HepG2 (cell line): ENCODE data around the gene TASP1. TPM values are rescaled to one million over a fixed set of nuclear protein-coding genes. Genes with fewer than 3 reads are reported as not detected.
A peak's percentile ranks its signal among the peaks of the same experiment; 100 is the strongest.

Experiments
- AHR ChIP-seq: IDR thresholded peaks from 2 replicates; pipeline ENCODE4 v1.6.1; 2018; ENCODE audit warnings: missing genetic modification reagents, missing compliant biosample characterization
- CHD4 ChIP-seq: fragments of 200-600 bp; sonication (generic); IDR thresholded peaks from 2 replicates; pipeline ENCODE4 v1.7.0; 2017; ENCODE audit warnings: mild to moderate bottlenecking, low read length, borderline replicate concordance
- DRAP1 ChIP-seq: IDR thresholded peaks from 2 replicates; pipeline ENCODE4 v1.6.1; 2016; ENCODE audit warnings: missing genetic modification reagents, missing compliant biosample characterization
- ESRRA ChIP-seq: sonication (generic); formaldehyde crosslinking; IDR thresholded peaks from 2 replicates; pipeline ENCODE4 v1.5.1; 2020; ENCODE audit warnings: mild to moderate bottlenecking, low read depth, missing genetic modification reagents
- FOXA1 ChIP-seq, 2 experiments: fragments of 450-650 bp in 1 of 2; sonication (generic) in 1 of 2; formaldehyde crosslinking in 1 of 2; IDR thresholded peaks; 2 replicates each; pipeline versions ENCODE4 v1.4.0 to v1.6.1; 2016 to 2020; ENCODE audit warnings: missing genetic modification reagents in 1 of 2
- FOXA3 ChIP-seq: IDR thresholded peaks from 2 replicates; pipeline ENCODE4 v1.6.1; 2016; ENCODE audit warnings: missing genetic modification reagents, missing compliant biosample characterization
- MAX ChIP-seq: IDR thresholded peaks from 2 replicates; pipeline ENCODE4 v1.6.1; 2012; ENCODE audit warnings: inconsistent platforms
- MED1 ChIP-seq: sonication (generic); formaldehyde crosslinking; IDR thresholded peaks from 2 replicates; pipeline ENCODE4 v1.4.0; 2020; ENCODE audit warnings: missing genetic modification reagents
- MIER3 ChIP-seq: IDR thresholded peaks from 2 replicates; pipeline ENCODE4 v1.6.1; 2016; ENCODE audit warnings: missing compliant biosample characterization, borderline replicate concordance
- NCOA2 ChIP-seq: sonication (generic); formaldehyde crosslinking; IDR thresholded peaks from 2 replicates; pipeline ENCODE4 v1.8.0; 2022; ENCODE audit warnings: inconsistent platforms
- RORA ChIP-seq: sonication (generic); formaldehyde crosslinking; IDR thresholded peaks from 2 replicates; pipeline ENCODE4 v1.5.0; 2020; ENCODE audit warnings: mild to moderate bottlenecking, missing genetic modification reagents, moderate library complexity
- SIX4 ChIP-seq: sonication (generic); formaldehyde crosslinking; IDR thresholded peaks from 2 replicates; pipeline ENCODE4 v1.4.0; 2020; ENCODE audit warnings: missing genetic modification reagents
- SP2 ChIP-seq: sonication (generic); formaldehyde crosslinking; IDR thresholded peaks from 2 replicates; pipeline ENCODE4 v1.5.1; 2020; ENCODE audit warnings: mild to moderate bottlenecking, missing genetic modification reagents
- WIZ ChIP-seq: sonication (generic); formaldehyde crosslinking; IDR thresholded peaks from 2 replicates; pipeline ENCODE4 v1.5.1; 2020; ENCODE audit warnings: mild to moderate bottlenecking, missing genetic modification reagents
- ZBTB1 ChIP-seq: sonication (generic); formaldehyde crosslinking; IDR thresholded peaks from 2 replicates; pipeline ENCODE4 v1.4.0; 2020; ENCODE audit warnings: missing genetic modification reagents, borderline replicate concordance
- ZBTB7B ChIP-seq: sonication (generic); formaldehyde crosslinking; IDR thresholded peaks from 2 replicates; pipeline ENCODE4 v1.4.0; 2020; ENCODE audit warnings: missing genetic modification reagents
- ZC3H13 ChIP-seq: sonication (generic); formaldehyde crosslinking; IDR thresholded peaks from 2 replicates; pipeline ENCODE4 v1.8.1; 2023; ENCODE audit warnings: mild to moderate bottlenecking, missing genetic modification reagents, moderate library complexity
- ZNF160 ChIP-seq: sonication (generic); formaldehyde crosslinking; IDR thresholded peaks from 2 replicates; pipeline ENCODE4 v1.8.0; 2022; ENCODE audit warnings: mild to moderate bottlenecking, inconsistent platforms, missing genetic modification reagents
- ZNF441 ChIP-seq: sonication (generic); formaldehyde crosslinking; IDR thresholded peaks from 2 replicates; pipeline ENCODE4 v1.7.0; 2021; ENCODE audit warnings: missing genetic modification reagents, borderline replicate concordance
- ZNF562 ChIP-seq: sonication (generic); formaldehyde crosslinking; IDR thresholded peaks from 2 replicates; pipeline ENCODE4 v1.8.0; 2022; ENCODE audit warnings: missing genetic modification reagents, borderline replicate concordance
- ZNF570 ChIP-seq: sonication (generic); formaldehyde crosslinking; IDR thresholded peaks from 2 replicates; pipeline ENCODE4 v1.4.0; 2020; ENCODE audit warnings: mild to moderate bottlenecking, missing genetic modification reagents, borderline replicate concordance
- ZNF614 ChIP-seq: IDR thresholded peaks from 2 replicates; pipeline ENCODE4 v1.6.1; 2018; ENCODE audit warnings: missing biosample characterization, missing genetic modification reagents, inconsistent platforms, borderline replicate concordance
- ZNF672 ChIP-seq: sonication (generic); formaldehyde crosslinking; IDR thresholded peaks from 2 replicates; pipeline ENCODE4 v1.8.1; 2022; ENCODE audit warnings: missing genetic modification reagents
- polyA plus RNA-seq, 8 experiments: library from polyadenylated mRNA; depleted of rRNA in 3 of 8; stranded (reverse) in 7 of 8; unstranded in 1 of 8; fragments of >200 nt; fragmentation: Illumina TruSeq in 4 of 8; extraction: Trizol in 4 of 8; gene quantifications; 2 replicates each; pipeline versions ENCODE4 v1.2.1 to v1.2.3, GENCODE V29; 2011 to 2016; ENCODE audit warnings: low read depth in 4 of 8, missing spikeins in 1 of 8, mixed read lengths in 1 of 8; ENCODE audit not compliant: insufficient read depth in 1 of 8
- total RNA-seq, 5 experiments: library from RNA; depleted of rRNA; stranded (reverse); fragments of >200 nt; fragmentation: Illumina TruSeq; extraction: Trizol; gene quantifications; 2 replicates each; pipeline ENCODE4 v1.2.3, GENCODE V29; 2016; ENCODE audit warnings: low read depth in 1 of 5
- TF ChIP-seq, protein P1 (sequence below): sonication (generic); formaldehyde crosslinking; IDR thresholded peaks from 2 replicates; pipeline ENCODE4 v1.8.0; 2022; ENCODE audit warnings: mild to moderate bottlenecking, missing genetic modification reagents, moderate library complexity
- TF ChIP-seq, protein P2 (sequence below): fragments of 450-650 bp; IDR thresholded peaks from 2 replicates; pipeline ENCODE4 v1.6.1; 2016
- TF ChIP-seq, protein P3 (sequence below): IDR thresholded peaks from 2 replicates; pipeline ENCODE4 v1.6.1; 2016; ENCODE audit warnings: missing compliant biosample characterization, missing genetic modification reagents, borderline replicate concordance

The TASP1 gene
- total and polyA plus RNA-seq, 2 of the 13 experiments (the other 11 are each of a cell fraction or from before 2014, with no cell fraction given): 10.0 to 25.2 TPM

- TF ChIP-seq CHD4 (peak; percentile 43; the same call in 1 of the 2 replicates), ZNF562 (no peak), ZNF441 (peak; percentile 88), ZBTB1 (CRISPR knock-in tag) (no peak), NCOA2 (CRISPR knock-in tag) (no peak), MAX (no peak), ZC3H13 (CRISPR knock-in tag) (no peak), DRAP1 (CRISPR knock-in tag) (no peak), ZBTB7B (CRISPR knock-in tag) (no peak), SIX4 (no peak), ZNF614 (CRISPR knock-in tag) (peak; percentile 51; the same call in 1 of the 2 replicates), MED1 (CRISPR knock-in tag) (no peak), ZNF160 (CRISPR knock-in tag) (no peak), RORA (no peak), MIER3 (CRISPR knock-in tag) (peak; percentile 25; the same call in 1 of the 2 replicates), FOXA1 (IDR thresholded peaks at IDR 0.05) (no peak), FOXA1 (CRISPR knock-in tag; IDR thresholded peaks at IDR 0.05) (peak; percentile 71), SP2 (no peak), FOXA3 (CRISPR knock-in tag) (peak; percentile 39), AHR (no peak), ZNF570 (CRISPR knock-in tag) (no peak), ZNF672 (no peak), WIZ (CRISPR knock-in tag) (0 out of 2 replicates have a peak, but pooled peaks have one; percentile 22), ESRRA (CRISPR knock-in tag) (peak; percentile 53; the same call in 1 of the 2 replicates)
- TF ChIP-seq, protein P1, sequence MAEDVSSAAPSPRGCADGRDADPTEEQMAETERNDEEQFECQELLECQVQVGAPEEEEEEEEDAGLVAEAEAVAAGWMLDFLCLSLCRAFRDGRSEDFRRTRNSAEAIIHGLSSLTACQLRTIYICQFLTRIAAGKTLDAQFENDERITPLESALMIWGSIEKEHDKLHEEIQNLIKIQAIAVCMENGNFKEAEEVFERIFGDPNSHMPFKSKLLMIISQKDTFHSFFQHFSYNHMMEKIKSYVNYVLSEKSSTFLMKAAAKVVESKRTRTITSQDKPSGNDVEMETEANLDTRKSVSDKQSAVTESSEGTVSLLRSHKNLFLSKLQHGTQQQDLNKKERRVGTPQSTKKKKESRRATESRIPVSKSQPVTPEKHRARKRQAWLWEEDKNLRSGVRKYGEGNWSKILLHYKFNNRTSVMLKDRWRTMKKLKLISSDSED (CRISPR knock-in tag): no peak
- TF ChIP-seq, protein P2, sequence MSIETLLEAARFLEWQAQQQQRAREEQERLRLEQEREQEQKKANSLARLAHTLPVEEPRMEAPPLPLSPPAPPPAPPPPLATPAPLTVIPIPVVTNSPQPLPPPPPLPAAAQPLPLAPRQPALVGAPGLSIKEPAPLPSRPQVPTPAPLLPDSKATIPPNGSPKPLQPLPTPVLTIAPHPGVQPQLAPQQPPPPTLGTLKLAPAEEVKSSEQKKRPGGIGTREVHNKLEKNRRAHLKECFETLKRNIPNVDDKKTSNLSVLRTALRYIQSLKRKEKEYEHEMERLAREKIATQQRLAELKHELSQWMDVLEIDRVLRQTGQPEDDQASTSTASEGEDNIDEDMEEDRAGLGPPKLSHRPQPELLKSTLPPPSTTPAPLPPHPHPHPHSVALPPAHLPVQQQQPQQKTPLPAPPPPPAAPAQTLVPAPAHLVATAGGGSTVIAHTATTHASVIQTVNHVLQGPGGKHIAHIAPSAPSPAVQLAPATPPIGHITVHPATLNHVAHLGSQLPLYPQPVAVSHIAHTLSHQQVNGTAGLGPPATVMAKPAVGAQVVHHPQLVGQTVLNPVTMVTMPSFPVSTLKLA: no peak
- TF ChIP-seq, protein P3, sequence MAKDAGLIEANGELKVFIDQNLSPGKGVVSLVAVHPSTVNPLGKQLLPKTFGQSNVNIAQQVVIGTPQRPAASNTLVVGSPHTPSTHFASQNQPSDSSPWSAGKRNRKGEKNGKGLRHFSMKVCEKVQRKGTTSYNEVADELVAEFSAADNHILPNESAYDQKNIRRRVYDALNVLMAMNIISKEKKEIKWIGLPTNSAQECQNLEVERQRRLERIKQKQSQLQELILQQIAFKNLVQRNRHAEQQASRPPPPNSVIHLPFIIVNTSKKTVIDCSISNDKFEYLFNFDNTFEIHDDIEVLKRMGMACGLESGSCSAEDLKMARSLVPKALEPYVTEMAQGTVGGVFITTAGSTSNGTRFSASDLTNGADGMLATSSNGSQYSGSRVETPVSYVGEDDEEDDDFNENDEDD: no peak
Measured at GRCh38 chr20:13452470-13453124, 186.1 kb downstream of the TASP1 start (continued).
